Endodermal cell (in vitro differentiated cells): ENCODE measurements around the gene RRP9. TPM values are rescaled to one million over a fixed set of nuclear protein-coding genes. Genes with fewer than 3 reads are reported as not detected.

ENCODE experiments used
- DNase-seq: peaks from one replicate; pipeline ENCODE4 v3.0.0-alpha.2; 2017
- H3K27ac ChIP-seq: 2 replicates; pipeline ENCODE4 v1.5.1; 2013; ENCODE audit warnings: mild to moderate bottlenecking, low read depth, low read length, moderate library complexity
- H3K27me3 ChIP-seq: 2 replicates; pipeline ENCODE4 v1.6.1; 2013; ENCODE audit warnings: mild to moderate bottlenecking, low read length, moderate library complexity; ENCODE audit not compliant: insufficient read depth, control insufficient read depth, poor library complexity, severe bottlenecking
- H3K36me3 ChIP-seq: 2 replicates; pipeline ENCODE4 v1.7.0; 2013; ENCODE audit warnings: mild to moderate bottlenecking, low read length, moderate library complexity; ENCODE audit not compliant: control insufficient read depth, insufficient read depth
- H3K4me1 ChIP-seq: one replicate; pipeline ENCODE4 v1.7.0; 2013; ENCODE audit warnings: low read length; ENCODE audit not compliant: control insufficient read depth, insufficient read depth
- H3K4me3 ChIP-seq: 2 replicates; pipeline ENCODE4 v1.5.1; 2013; ENCODE audit warnings: mild to moderate bottlenecking, low read length, moderate library complexity
- H3K9ac ChIP-seq: 2 replicates; pipeline ENCODE4 v1.6.1; 2013; ENCODE audit warnings: mild to moderate bottlenecking, low read length, moderate library complexity; ENCODE audit not compliant: poor library complexity, severe bottlenecking; ENCODE audit errors: extremely low read depth
- H3K9me3 ChIP-seq: 2 replicates; pipeline ENCODE4 v1.6.1; 2013; ENCODE audit warnings: mild to moderate bottlenecking, low read length, moderate library complexity; ENCODE audit not compliant: control insufficient read depth
- H3K27ac Mint-ChIP-seq: 2 replicates; pipeline ENCODE4 v1.8.0; 2020; ENCODE audit warnings: mixed read lengths
- H3K27me3 Mint-ChIP-seq: 2 replicates; pipeline ENCODE4 v1.8.0; 2021; ENCODE audit warnings: mild to moderate bottlenecking, mixed read lengths; ENCODE audit not compliant: insufficient read depth
- H3K36me3 Mint-ChIP-seq: 2 replicates; pipeline ENCODE4 v1.8.0; 2020; ENCODE audit warnings: low read depth, mixed read lengths
- H3K4me1 Mint-ChIP-seq: 2 replicates; pipeline ENCODE4 v1.8.0; 2020; ENCODE audit warnings: mixed read lengths
- H3K4me3 Mint-ChIP-seq: 2 replicates; pipeline ENCODE4 v1.8.0; 2020; ENCODE audit warnings: mild to moderate bottlenecking, moderate library complexity, mixed read lengths
- H3K9me3 Mint-ChIP-seq: 2 replicates; pipeline ENCODE4 v1.8.0; 2020; ENCODE audit warnings: mild to moderate bottlenecking, mixed read lengths
- WGBS, 2 experiments: methylation state at CpG; one replicate each; pipeline versions ENCODE4 v1.1.5 to v1.1.7; 2013; ENCODE audit warnings: missing lambda C conversion rate in 2 of 2, mixed read lengths in 1 of 2; ENCODE audit not compliant: insufficient coverage in 1 of 2, insufficient read length in 1 of 2; 5-methylcytosine and 5-hydroxymethylcytosine counted together
- total RNA-seq, 2 donors: library from RNA; stranded (reverse); fragmentation: NEBNext Ultra II Directional in 1 of 2; extraction: Animal tissue kit (Norgen Biotek cat#: 25700) in 1 of 2; gene quantifications; 2 replicates in 1 of 2; 3 replicates in 1 of 2; pipeline ENCODE4 v1.2.1, GENCODE V29; 2021
- TF ChIP-seq, protein P1 (sequence below): fragments of 200-600 bp; sonication (generic); conservative IDR thresholded peaks from 2 replicates; pipeline ENCODE4 v1.5.0; 2021; ENCODE audit warnings: antibody characterized with exemption, mild to moderate bottlenecking

RRP9 gene
- total RNA-seq, 2 donors from 2014 or later: 38.6 to 89.3 TPM

DNA sequence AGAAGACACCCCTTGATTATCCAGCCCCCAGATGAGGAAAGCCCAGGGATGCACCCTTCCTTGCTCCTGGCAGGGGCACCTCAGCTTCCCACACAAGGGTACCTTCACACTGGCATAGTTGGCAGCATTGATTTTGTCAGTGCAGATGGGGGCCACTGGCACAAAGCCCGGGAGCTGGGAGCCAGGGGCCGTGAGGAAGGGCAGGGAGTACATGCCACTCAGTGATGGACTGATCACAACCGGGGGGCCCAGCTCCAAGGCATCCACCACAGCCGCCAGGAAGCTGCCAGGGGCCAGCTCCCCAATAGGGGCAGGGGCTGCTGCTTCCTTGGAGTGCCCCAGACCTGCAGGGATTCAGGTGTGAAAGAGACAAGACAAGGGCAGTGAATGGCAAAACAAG is 28.1 kb upstream of the RRP9 start:
- H3K4me3 Mint-ChIP-seq: no peak overlapping the region
- H3K36me3 ChIP-seq: no peaks in the 10 kb centered on the region
- peaks cover 48% of the 10 kb centered on the region for H3K4me1 Mint-ChIP-seq
- 91 to 95% methylated on average over 3 to 4 of the region's 4 CpGs for WGBS, 2 experiments
- no peaks in the 10 kb centered on the region for H3K27me3 Mint-ChIP-seq
- H3K4me3 ChIP-seq: no peak overlapping the region
- no peaks in the 10 kb centered on the region for H3K9me3 Mint-ChIP-seq
- H3K4me1 ChIP-seq: peaks cover 27% of the 10 kb centered on the region
- TF ChIP-seq, protein P1, sequence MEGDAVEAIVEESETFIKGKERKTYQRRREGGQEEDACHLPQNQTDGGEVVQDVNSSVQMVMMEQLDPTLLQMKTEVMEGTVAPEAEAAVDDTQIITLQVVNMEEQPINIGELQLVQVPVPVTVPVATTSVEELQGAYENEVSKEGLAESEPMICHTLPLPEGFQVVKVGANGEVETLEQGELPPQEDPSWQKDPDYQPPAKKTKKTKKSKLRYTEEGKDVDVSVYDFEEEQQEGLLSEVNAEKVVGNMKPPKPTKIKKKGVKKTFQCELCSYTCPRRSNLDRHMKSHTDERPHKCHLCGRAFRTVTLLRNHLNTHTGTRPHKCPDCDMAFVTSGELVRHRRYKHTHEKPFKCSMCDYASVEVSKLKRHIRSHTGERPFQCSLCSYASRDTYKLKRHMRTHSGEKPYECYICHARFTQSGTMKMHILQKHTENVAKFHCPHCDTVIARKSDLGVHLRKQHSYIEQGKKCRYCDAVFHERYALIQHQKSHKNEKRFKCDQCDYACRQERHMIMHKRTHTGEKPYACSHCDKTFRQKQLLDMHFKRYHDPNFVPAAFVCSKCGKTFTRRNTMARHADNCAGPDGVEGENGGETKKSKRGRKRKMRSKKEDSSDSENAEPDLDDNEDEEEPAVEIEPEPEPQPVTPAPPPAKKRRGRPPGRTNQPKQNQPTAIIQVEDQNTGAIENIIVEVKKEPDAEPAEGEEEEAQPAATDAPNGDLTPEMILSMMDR: no peak
- peaks cover 3% of the 10 kb centered on the region for H3K36me3 Mint-ChIP-seq
- no peak overlapping the region for H3K9ac ChIP-seq
- H3K9me3 ChIP-seq: no peaks in the 10 kb centered on the region
- peak overlapping the region; percentile 72 for H3K27ac Mint-ChIP-seq
- peak; percentile 37 for DNase-seq
- no peaks in the 10 kb centered on the region for H3K27me3 ChIP-seq
- H3K27ac ChIP-seq: no peak overlapping the region

DNA sequence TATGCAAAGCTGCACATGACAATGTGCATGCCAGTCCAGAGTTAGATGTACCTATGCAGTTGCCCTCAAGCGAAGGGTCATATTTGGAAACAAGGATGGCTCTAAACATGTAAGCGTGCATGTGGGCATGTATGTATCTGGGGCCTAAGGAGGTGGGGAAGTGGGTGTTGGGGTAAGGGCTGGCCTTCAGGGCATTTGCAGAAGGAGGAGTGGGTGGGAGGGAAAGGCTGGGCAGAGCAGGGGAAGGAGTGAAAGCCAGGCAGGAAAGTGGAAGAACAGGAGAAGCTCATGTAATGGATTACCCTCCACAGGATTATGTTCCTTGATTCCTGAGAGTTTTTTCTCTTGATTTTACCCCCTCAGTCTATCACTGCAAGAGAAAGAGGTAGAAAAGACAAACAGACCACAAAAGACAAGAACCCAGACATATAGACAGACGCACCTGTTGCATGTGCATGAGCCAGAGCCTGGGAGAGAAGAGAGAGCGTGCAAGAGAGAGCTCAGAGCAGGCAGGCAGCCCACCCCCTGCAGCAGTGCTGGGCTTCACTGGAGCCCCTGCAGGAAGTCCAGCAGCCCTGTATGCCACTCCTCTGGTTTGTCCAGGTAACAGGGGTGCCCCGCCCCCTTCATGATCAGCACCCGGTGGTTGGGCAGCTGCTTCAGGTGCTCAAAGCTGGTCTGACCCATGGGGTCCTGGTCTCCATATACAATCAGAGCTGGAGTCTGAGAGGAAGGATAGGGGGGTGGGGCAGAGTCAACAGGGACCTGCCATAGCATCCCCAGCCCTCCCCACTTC is 27.4 kb upstream of the RRP9 start:
- Histone ChIP-seq H3K27ac (peak overlapping the region; percentile 98), H3K27me3 (no peaks in the 10 kb centered on the region), H3K9ac (peak overlapping the region; percentile 36), H3K9me3 (no peaks in the 10 kb centered on the region), H3K36me3 (no peaks in the 10 kb centered on the region), H3K4me3 (peak overlapping the region; percentile 82), H3K4me1 (peaks cover 27% of the 10 kb centered on the region)
- no peaks in the 10 kb centered on the region for H3K27me3 Mint-ChIP-seq
- peak overlapping the region; percentile 96 for H3K27ac Mint-ChIP-seq
- no peaks in the 10 kb centered on the region for H3K9me3 Mint-ChIP-seq
- TF ChIP-seq, protein P1: no peak
- peaks cover 44% of the 10 kb centered on the region for H3K4me1 Mint-ChIP-seq
- peak overlapping the region; percentile 79 for H3K4me3 Mint-ChIP-seq
- 84 to 85% methylated on average over 5 to 6 of the region's 6 CpGs for WGBS, 2 experiments
- peak; percentile 64 for DNase-seq
- H3K36me3 Mint-ChIP-seq: peaks cover 3% of the 10 kb centered on the region

DNA sequence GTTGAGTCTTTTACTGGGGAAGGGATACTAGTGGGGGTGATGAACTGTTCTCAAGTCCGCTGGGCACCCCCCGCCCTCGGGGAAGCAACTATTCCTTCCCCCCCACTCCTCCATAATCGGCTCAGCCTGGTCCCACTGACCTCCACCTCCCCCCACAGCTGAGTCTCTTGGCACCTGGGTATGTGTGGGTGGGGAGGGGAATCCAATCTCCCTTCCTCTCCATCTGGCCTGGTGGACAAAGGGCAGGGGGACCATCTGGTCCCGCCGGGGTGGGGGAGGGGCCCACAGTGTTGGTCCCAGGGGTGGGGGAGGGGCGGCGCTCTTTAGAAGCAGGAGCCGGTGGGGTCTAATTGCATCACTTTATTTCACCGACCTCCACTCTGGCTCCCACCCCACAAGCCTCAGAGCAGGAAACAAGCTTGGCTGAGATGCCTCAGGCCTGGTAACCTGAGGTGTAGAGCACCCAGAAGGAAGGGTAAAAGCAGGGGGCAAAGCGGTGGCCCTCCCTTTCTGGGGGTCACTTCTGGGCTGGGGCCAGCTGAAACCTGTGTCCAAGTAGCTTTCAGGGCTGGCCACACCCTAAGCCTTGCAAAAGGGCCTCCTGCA is 26.6 kb upstream of the RRP9 start:
- H3K4me3 Mint-ChIP-seq: peak overlapping the region; percentile 79
- H3K9ac ChIP-seq: peak overlapping the region; percentile 89
- H3K27me3 ChIP-seq: no peaks in the 10 kb centered on the region
- peak overlapping the region; percentile 96 for H3K27ac Mint-ChIP-seq
- peaks cover 4% of the 10 kb centered on the region for H3K36me3 ChIP-seq
- peak; percentile 78 for DNase-seq
- peaks cover 3% of the 10 kb centered on the region for H3K36me3 Mint-ChIP-seq
- H3K27me3 Mint-ChIP-seq: no peaks in the 10 kb centered on the region
- H3K4me3 ChIP-seq: peak overlapping the region; percentile 82
- H3K9me3 Mint-ChIP-seq: no peaks in the 10 kb centered on the region
- no peaks in the 10 kb centered on the region for H3K9me3 ChIP-seq
- TF ChIP-seq, protein P1: no peak
- peaks cover 27% of the 10 kb centered on the region for H3K4me1 ChIP-seq
- peaks cover 43% of the 10 kb centered on the region for H3K4me1 Mint-ChIP-seq
- 7% methylated on average over 7 of the region's 11 CpGs; no CpG with 5 or more reads in 1 of the 2 experiments for WGBS, 2 experiments
- peak overlapping the region; percentile 98 for H3K27ac ChIP-seq
